ENCODE data around the gene SLC38A2.
"Not testable (repeated sequence)": the region's sequence is repeated elsewhere in the genome, so short reads cannot be mapped to it uniquely, and the experiment has no call there.

SLC38A2 gene

GRCh38 chr12:46400406-46400805 lies 27.8 kb upstream of the SLC38A2 start:
- H4K20me1 ChIP-seq (ENCODE audit: insufficient read depth, low read length, poor library complexity, severe bottlenecking): no peaks in the 10 kb centered on the region
- no peaks in the 10 kb centered on the region for H3K79me2 ChIP-seq (ENCODE audit: insufficient read depth, low read length)
- H3K4me2 ChIP-seq (ENCODE audit: low read depth, low read length, poor library complexity, severe bottlenecking): peak overlapping the region; percentile 32
- H3K27me3 ChIP-seq (ENCODE audit: insufficient read depth, low read length, poor library complexity, severe bottlenecking): no peaks in the 10 kb centered on the region
- H2AFZ ChIP-seq (ENCODE audit: low read length): no peak overlapping the region
- no peak overlapping the region for H3K4me3 ChIP-seq (ENCODE audit: low read length, poor library complexity, severe bottlenecking)
- no peaks in the 10 kb centered on the region for H3K9me2 ChIP-seq (replicated peaks; ENCODE audit: low read depth, low read length)
- no peaks in the 10 kb centered on the region for H3K36me3 ChIP-seq (ENCODE audit: insufficient read depth, low read length)
- peaks cover 50% of the 10 kb centered on the region for H3K4me1 ChIP-seq (ENCODE audit: insufficient read depth, low read length, poor library complexity, severe bottlenecking)
- peaks cover 9% of the 10 kb centered on the region; the same call in 1 of the 2 replicates for H3F3A ChIP-seq (ENCODE audit: low read depth)
- TF ChIP-seq CTCF (conservative IDR thresholded peaks at IDR 0.05; ENCODE audit: low read length) (no peak), EZH2phosphoT487 (IDR thresholded peaks at IDR 0.05; ENCODE audit: borderline replicate concordance) (no peak)
- H3K9me3 ChIP-seq (ENCODE audit: insufficient read depth, low read depth, low read length): no peaks in the 10 kb centered on the region
- H3K9ac ChIP-seq (ENCODE audit: low read depth, low read length, poor library complexity, severe bottlenecking): peak overlapping the region; percentile 22

GRCh38 chr12:46399461-46400248 lies 27.1 kb upstream of the SLC38A2 start:
- not testable (repeated sequence) for H2AFZ ChIP-seq (ENCODE audit: low read length); H3K4me2 ChIP-seq (ENCODE audit: low read depth, low read length, poor library complexity, severe bottlenecking); H4K20me1 ChIP-seq (ENCODE audit: insufficient read depth, low read length, poor library complexity, severe bottlenecking); H3K4me3 ChIP-seq (ENCODE audit: low read length, poor library complexity, severe bottlenecking); H3K9ac ChIP-seq (ENCODE audit: low read depth, low read length, poor library complexity, severe bottlenecking); H3K79me2 ChIP-seq (ENCODE audit: insufficient read depth, low read length); H3K27me3 ChIP-seq (ENCODE audit: insufficient read depth, low read length, poor library complexity, severe bottlenecking); H3F3A ChIP-seq (ENCODE audit: low read depth); H3K9me2 ChIP-seq (replicated peaks; ENCODE audit: low read depth, low read length); H3K9me3 ChIP-seq (ENCODE audit: insufficient read depth, low read depth, low read length); H3K36me3 ChIP-seq (ENCODE audit: insufficient read depth, low read length)
- peaks cover 45% of the 10 kb centered on the region for H3K4me1 ChIP-seq (ENCODE audit: insufficient read depth, low read length, poor library complexity, severe bottlenecking)

GRCh38 chr12:46396826-46397225 lies 24.3 kb upstream of the SLC38A2 start:
- TF ChIP-seq CTCF (conservative IDR thresholded peaks at IDR 0.05; ENCODE audit: low read length) (no peak), EZH2phosphoT487 (IDR thresholded peaks at IDR 0.05; ENCODE audit: borderline replicate concordance) (no peak)
- no peaks in the 10 kb centered on the region for H4K20me1 ChIP-seq (ENCODE audit: insufficient read depth, low read length, poor library complexity, severe bottlenecking)
- H3K9me2 ChIP-seq (replicated peaks; ENCODE audit: low read depth, low read length): no peaks in the 10 kb centered on the region
- H3K36me3 ChIP-seq (ENCODE audit: insufficient read depth, low read length): no peaks in the 10 kb centered on the region
- H3K4me2 ChIP-seq (ENCODE audit: low read depth, low read length, poor library complexity, severe bottlenecking): no peak overlapping the region
- H3K27me3 ChIP-seq (ENCODE audit: insufficient read depth, low read length, poor library complexity, severe bottlenecking): no peaks in the 10 kb centered on the region
- no peak overlapping the region for H3K9ac ChIP-seq (ENCODE audit: low read depth, low read length, poor library complexity, severe bottlenecking)
- H3F3A ChIP-seq (ENCODE audit: low read depth): no peaks in the 10 kb centered on the region
- H3K4me1 ChIP-seq (ENCODE audit: insufficient read depth, low read length, poor library complexity, severe bottlenecking): peaks cover 31% of the 10 kb centered on the region
- H3K4me3 ChIP-seq (ENCODE audit: low read length, poor library complexity, severe bottlenecking): no peak overlapping the region
- no peaks in the 10 kb centered on the region for H3K79me2 ChIP-seq (ENCODE audit: insufficient read depth, low read length)
- no peaks in the 10 kb centered on the region for H3K9me3 ChIP-seq (ENCODE audit: insufficient read depth, low read depth, low read length)
- no peak overlapping the region for H2AFZ ChIP-seq (ENCODE audit: low read length)

GRCh38 chr12:46395388-46395787 lies 22.8 kb upstream of the SLC38A2 start:
- TF ChIP-seq EZH2phosphoT487 (IDR thresholded peaks at IDR 0.05; ENCODE audit: borderline replicate concordance) (no peak), CTCF (conservative IDR thresholded peaks at IDR 0.05; ENCODE audit: low read length) (no peak)
- H3K79me2 ChIP-seq (ENCODE audit: insufficient read depth, low read length): no peaks in the 10 kb centered on the region
- no peaks in the 10 kb centered on the region for H3K36me3 ChIP-seq (ENCODE audit: insufficient read depth, low read length)
- no peak overlapping the region for H2AFZ ChIP-seq (ENCODE audit: low read length)
- no peaks in the 10 kb centered on the region for H3K9me3 ChIP-seq (ENCODE audit: insufficient read depth, low read depth, low read length)
- no peaks in the 10 kb centered on the region for H3F3A ChIP-seq (ENCODE audit: low read depth)
- no peak overlapping the region for H3K4me2 ChIP-seq (ENCODE audit: low read depth, low read length, poor library complexity, severe bottlenecking)
- peaks cover 31% of the 10 kb centered on the region for H3K4me1 ChIP-seq (ENCODE audit: insufficient read depth, low read length, poor library complexity, severe bottlenecking)
- no peak overlapping the region for H3K9ac ChIP-seq (ENCODE audit: low read depth, low read length, poor library complexity, severe bottlenecking)
- H4K20me1 ChIP-seq (ENCODE audit: insufficient read depth, low read length, poor library complexity, severe bottlenecking): no peaks in the 10 kb centered on the region
- no peaks in the 10 kb centered on the region for H3K27me3 ChIP-seq (ENCODE audit: insufficient read depth, low read length, poor library complexity, severe bottlenecking)
- no peak overlapping the region for H3K4me3 ChIP-seq (ENCODE audit: low read length, poor library complexity, severe bottlenecking)
- no peaks in the 10 kb centered on the region for H3K9me2 ChIP-seq (replicated peaks; ENCODE audit: low read depth, low read length)
